Measurements from ENCODE around the gene WFIKKN1.

DNA sequence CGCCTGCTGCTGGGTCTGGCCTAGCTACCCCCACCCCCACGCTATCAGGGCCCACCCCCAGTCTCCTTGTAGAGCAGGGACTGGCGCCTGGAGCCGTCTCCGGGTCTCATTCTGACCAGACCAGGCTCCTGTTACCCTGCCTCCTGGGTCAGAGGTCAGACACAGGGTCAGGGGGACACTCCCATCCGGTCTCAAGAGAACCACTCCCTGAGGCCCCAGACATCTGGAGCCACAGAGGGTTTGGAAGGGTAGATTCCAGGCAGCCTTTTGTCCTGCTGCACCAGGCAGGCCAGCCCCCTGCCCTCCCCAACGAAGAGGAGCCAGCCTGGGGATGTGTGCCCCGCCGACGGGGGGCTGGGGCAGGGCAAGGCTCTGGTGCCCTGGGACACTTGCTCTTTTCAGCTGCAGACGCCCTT, 944 bp upstream of the WFIKKN1 start:
- TF ChIP-seq, protein P1, sequence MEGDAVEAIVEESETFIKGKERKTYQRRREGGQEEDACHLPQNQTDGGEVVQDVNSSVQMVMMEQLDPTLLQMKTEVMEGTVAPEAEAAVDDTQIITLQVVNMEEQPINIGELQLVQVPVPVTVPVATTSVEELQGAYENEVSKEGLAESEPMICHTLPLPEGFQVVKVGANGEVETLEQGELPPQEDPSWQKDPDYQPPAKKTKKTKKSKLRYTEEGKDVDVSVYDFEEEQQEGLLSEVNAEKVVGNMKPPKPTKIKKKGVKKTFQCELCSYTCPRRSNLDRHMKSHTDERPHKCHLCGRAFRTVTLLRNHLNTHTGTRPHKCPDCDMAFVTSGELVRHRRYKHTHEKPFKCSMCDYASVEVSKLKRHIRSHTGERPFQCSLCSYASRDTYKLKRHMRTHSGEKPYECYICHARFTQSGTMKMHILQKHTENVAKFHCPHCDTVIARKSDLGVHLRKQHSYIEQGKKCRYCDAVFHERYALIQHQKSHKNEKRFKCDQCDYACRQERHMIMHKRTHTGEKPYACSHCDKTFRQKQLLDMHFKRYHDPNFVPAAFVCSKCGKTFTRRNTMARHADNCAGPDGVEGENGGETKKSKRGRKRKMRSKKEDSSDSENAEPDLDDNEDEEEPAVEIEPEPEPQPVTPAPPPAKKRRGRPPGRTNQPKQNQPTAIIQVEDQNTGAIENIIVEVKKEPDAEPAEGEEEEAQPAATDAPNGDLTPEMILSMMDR (IDR thresholded peaks at IDR 0.05; ENCODE audit: low read depth, low read length, poor library complexity, severe bottlenecking): no peak
- TF ChIP-seq EZH2phosphoT487 (IDR thresholded peaks at IDR 0.05; ENCODE audit: borderline replicate concordance, low read length): no peak
